ENCODE data around the gene ACOT7. TPM values are rescaled to one million over a fixed set of nuclear protein-coding genes. Genes with fewer than 3 reads are reported as not detected.

The ACOT7 gene
- total RNA-seq, 6 donors from 2014 or later = 8.2 to 33.4 (median 26.5) TPM

GRCh38 chr1:6360117-6360496 lies 33.5 kb downstream of the ACOT7 start:
- peaks cover 23 to 32% (median 28%) of the 10 kb centered on the region in 4 donors for H3K4me1 ChIP-seq
- no peaks in the 10 kb centered on the region for H3K27me3 ChIP-seq
- H3K4me3 ChIP-seq = peak overlapping the region in 1 of 4 donors; percentile 10
- H3K9me3 ChIP-seq = no peaks in the 10 kb centered on the region
- H3K27ac ChIP-seq = peak overlapping the region; percentile 85 to 89 (median 86)
- WGBS, 2 donors = 60 to 79% methylated on average over 4 to 9 of the region's 9 CpGs
- ATAC-seq (ENCODE audit: low FRiP score in 2 of 2) = no peak
- TF ChIP-seq POLR2A (IDR thresholded peaks at IDR 0.05) = no peak
- no peak for TF ChIP-seq CTCF (IDR thresholded peaks at IDR 0.05)
- no peak for TF ChIP-seq EP300 (IDR thresholded peaks at IDR 0.05)
- TF ChIP-seq POLR2AphosphoS5 (IDR thresholded peaks at IDR 0.05) = no peak
- no peaks in the 10 kb centered on the region for H3K36me3 ChIP-seq
- no peak for DNase-seq

GRCh38 chr1:6359216-6360116 lies 34.1 kb downstream of the ACOT7 start:
- peak in 1 of 2 donors; percentile 89 for DNase-seq
- H3K4me3 ChIP-seq = peak overlapping the region in 2 of 4 donors; percentile 5 to 10
- no peaks in the 10 kb centered on the region for H3K36me3 ChIP-seq
- H3K27ac ChIP-seq = peak overlapping the region; percentile 85 to 89 (median 86)
- TF ChIP-seq POLR2A (IDR thresholded peaks at IDR 0.05) = peak in 1 of 4 donors; percentile 45
- no peak for TF ChIP-seq CTCF (IDR thresholded peaks at IDR 0.05)
- peak in 1 of 4 donors; percentile 14 for TF ChIP-seq EP300 (IDR thresholded peaks at IDR 0.05)
- TF ChIP-seq POLR2AphosphoS5 (IDR thresholded peaks at IDR 0.05) = peak in 1 of 2 donors; percentile 60
- WGBS, 2 donors = 12 to 17% methylated on average over 9 to 13 of the region's 13 CpGs
- no peaks in the 10 kb centered on the region for H3K27me3 ChIP-seq
- H3K4me1 ChIP-seq = peaks cover 26 to 32% (median 29%) of the 10 kb centered on the region in 4 donors
- ATAC-seq (ENCODE audit: low FRiP score in 2 of 2) = peak; percentile 78 to 87
- no peaks in the 10 kb centered on the region for H3K9me3 ChIP-seq

- TF ChIP-seq POLR2AphosphoS5 (IDR thresholded peaks at IDR 0.05) (no peak), EP300 (IDR thresholded peaks at IDR 0.05) (no peak), POLR2A (IDR thresholded peaks at IDR 0.05) (peak in 1 of 4 donors; percentile 12), CTCF (IDR thresholded peaks at IDR 0.05) (no peak)
- H3K27me3 ChIP-seq = no peaks in the 10 kb centered on the region
- DNase-seq (no peak), ATAC-seq (ENCODE audit: low FRiP score in 2 of 2) (peak; percentile 38 to 58)
- no peaks in the 10 kb centered on the region for H3K36me3 ChIP-seq
- 46% methylated on average over 8 of the region's 10 CpGs; no CpG with 5 or more reads in 1 of the 2 donors for WGBS, 2 donors
- peak overlapping the region in 1 of 4 donors; percentile 5 for H3K4me3 ChIP-seq
- peaks cover 33 to 39% (median 36%) of the 10 kb centered on the region in 4 donors for H3K4me1 ChIP-seq
- peak overlapping the region; percentile 85 to 89 (median 86) for H3K27ac ChIP-seq
- H3K9me3 ChIP-seq = no peaks in the 10 kb centered on the region
Observed at GRCh38 chr1:6358757-6359201, 34.8 kb downstream of the ACOT7 start.

- Histone ChIP-seq H3K4me1 (peaks cover 39 to 43% (median 39%) of the 10 kb centered on the region in 4 donors), H3K27me3 (no peaks in the 10 kb centered on the region), H3K27ac (peak overlapping the region; percentile 85 to 89 (median 86)), H3K36me3 (no peaks in the 10 kb centered on the region), H3K9me3 (no peaks in the 10 kb centered on the region), H3K4me3 (no peak overlapping the region)
- ATAC-seq (ENCODE audit: low FRiP score in 2 of 2) (no peak), DNase-seq (no peak)
- WGBS, 2 donors = 79 to 81% methylated on average over 5 to 8 of the region's 10 CpGs
- TF ChIP-seq CTCF (IDR thresholded peaks at IDR 0.05) (no peak), POLR2A (IDR thresholded peaks at IDR 0.05) (no peak), POLR2AphosphoS5 (IDR thresholded peaks at IDR 0.05) (no peak), EP300 (IDR thresholded peaks at IDR 0.05) (no peak)
Observed at GRCh38 chr1:6358144-6358624, 35.4 kb downstream of the ACOT7 start.
